SKM-1 treated with dmso at 0.1 percent for 144 hours (cell line): ENCODE data around the gene NUP205.
"Not testable (repeated sequence)": the region's sequence is repeated elsewhere in the genome, so short reads cannot be mapped to it uniquely, and the experiment has no call there.

Source experiments
- DNase-seq: peaks from one replicate; lab custom pipeline; 2025; ENCODE audit not compliant: unreplicated experiment; lab: John Stamatoyannopoulos, UW

NUP205 gene

GRCh38 chr7:135617781-135618180 lies 60.1 kb downstream of the NUP205 start:
- DNase-seq, result no peak

GRCh38 chr7:135618510-135618909 lies 60.8 kb downstream of the NUP205 start:
- no peak for DNase-seq

GRCh38 chr7:135620447-135620846 lies 62.7 kb downstream of the NUP205 start:
- DNase-seq, result no peak

GRCh38 chr7:135620980-135621850 lies 63.5 kb downstream of the NUP205 start:
- peak; percentile 44 for DNase-seq

GRCh38 chr7:135634191-135634878 lies 76.6 kb downstream of the NUP205 start:
- no peak for DNase-seq

- not testable (repeated sequence) for DNase-seq
Observed at GRCh38 chr7:135639690-135640089, 82.0 kb downstream of the NUP205 start.

GRCh38 chr7:135644154-135644553 lies 86.4 kb downstream of the NUP205 start:
- no peak for DNase-seq

- no peak for DNase-seq
Observed at GRCh38 chr7:135644729-135645128, 87.0 kb downstream of the NUP205 start.

GRCh38 chr7:135645296-135645904 lies 87.7 kb downstream of the NUP205 start:
- DNase-seq, result peak; percentile 58

- no peak for DNase-seq
Observed at GRCh38 chr7:135647755-135648154, 90.0 kb downstream of the NUP205 start.

GRCh38 chr7:135648235-135648634 lies 90.5 kb downstream of the NUP205 start:
- no peak for DNase-seq

- DNase-seq, result no peak
Observed at GRCh38 chr7:135650831-135651573, 93.3 kb downstream of the NUP205 start.

GRCh38 chr7:135653340-135654080 lies 95.8 kb downstream of the NUP205 start:
- DNase-seq, result no peak

- DNase-seq, result no peak
Observed at GRCh38 chr7:135658564-135658963, 100.8 kb downstream of the NUP205 start.

GRCh38 chr7:135659159-135659846 lies 101.6 kb downstream of the NUP205 start:
- peak; percentile 24 for DNase-seq

GRCh38 chr7:135661311-135662122 lies 103.8 kb downstream of the NUP205 start:
- DNase-seq, result no peak

GRCh38 chr7:135662123-135662372 lies 104.3 kb downstream of the NUP205 start:
- DNase-seq, result no peak

- DNase-seq, result peak; percentile 87
Observed at GRCh38 chr7:135662373-135663114, 104.8 kb downstream of the NUP205 start, which contains the start of gene STMP1. Gene STMP1, plus strand, starts transcription at chr7:135662514.
